ENCODE results near the gene DQX1. TPM values are rescaled to one million over a fixed set of nuclear protein-coding genes. Genes with fewer than 3 reads are reported as not detected.

The DQX1 gene
- total and polyA plus RNA-seq, 2 of the 4 experiments (the other 2 are of a cell fraction): 0.07 TPM; not detected in 1

GRCh38 chr2:74548285-74548899, 22.4 kb upstream of the DQX1 start:
- H2AK9ac ChIP-seq (replicated peaks; ENCODE audit: low read depth, low read length, poor library complexity): no peak overlapping the region
- H2BK5ac ChIP-seq (ENCODE audit: low read depth, low read length, poor library complexity, severe bottlenecking): no peak overlapping the region
- CTCF ChIA-PET: interaction anchor here (1.5 kb wide), 1 partner anchor 65 kb away, joined by 3 read pairs; the partner anchor contains the start of genes CCDC142 and TTC31
- POLR2A ChIA-PET (ENCODE audit: unreplicated experiment): no interaction called here
- H4K5ac ChIP-seq (ENCODE audit: low read depth, low read length): peak overlapping the region; percentile 36; the same call in 1 of the 2 replicates
- H2BK20ac ChIP-seq (ENCODE audit: low read depth, low read length): no peak overlapping the region
- H3K4me2 ChIP-seq (ENCODE audit: low read depth, low read length): peak overlapping the region; percentile 78
- H4K20me1 ChIP-seq (ENCODE audit: insufficient read depth, low read length): no peaks in the 10 kb centered on the region; the same call in 1 of the 2 replicates
- intact Hi-C loops (cut with micrococcal nuclease): no loop called here
- dilution Hi-C loops (cut with HindIII; ENCODE audit: low sequenced_read_pairs, unreplicated experiment): no loop called here
- H3K14ac ChIP-seq (replicated peaks; ENCODE audit: low read depth, low read length): 0 out of 2 replicates have a peak overlapping the region, but pooled peaks have one; percentile 24
- H3K4ac ChIP-seq (ENCODE audit: low read depth, low read length): peak overlapping the region; percentile 34
- H4K8ac ChIP-seq (ENCODE audit: low read depth in 2 of 2, low read length in 2 of 2): peak overlapping the region; percentile 53 to 54; a peak in 2 of 4 replicates
- peak overlapping the region; percentile 44; the same call in 1 of the 2 replicates for H3K9ac ChIP-seq (ENCODE audit: low read depth, low read length)
- H3K9me3 ChIP-seq (ENCODE audit: control insufficient read depth, insufficient read depth, low read length): no peaks in the 10 kb centered on the region
- H3K4me3 ChIP-seq (ENCODE audit: insufficient read depth, low read depth, low read length): peak overlapping the region; percentile 52
- H3K36me3 ChIP-seq (ENCODE audit: control insufficient read depth, insufficient read depth, low read length): peaks cover 13% of the 10 kb centered on the region
- H3K4me1 ChIP-seq (ENCODE audit: control insufficient read depth, insufficient read depth, low read length): peaks cover 20% of the 10 kb centered on the region
- H3K27ac ChIP-seq (ENCODE audit: insufficient read depth, low read length): peak overlapping the region; percentile 9; the same call in 1 of the 2 replicates
- no peaks in the 10 kb centered on the region for H3K27me3 ChIP-seq (ENCODE audit: control insufficient read depth, insufficient read depth, low read length)
- WGBS, 2 experiments (ENCODE audit: extremely low coverage in 2 of 2, insufficient read length in 1 of 2): 42% methylated on average over 3 of the region's 26 CpGs; no CpG with 5 or more reads in 1 of the 2 experiments
- H3K18ac ChIP-seq (ENCODE audit: low read depth, low read length): peak overlapping the region; percentile 17; the same call in 1 of the 2 replicates
- H3K23ac ChIP-seq (ENCODE audit: low read depth, low read length): peak overlapping the region; percentile 48; the same call in 1 of the 2 replicates
- no peak overlapping the region for H3K56ac ChIP-seq (ENCODE audit: extremely low read depth, insufficient read depth, low read length)
- no peak for ATAC-seq (ENCODE audit: low read depth)
- no peak for DNase-seq
- H2BK15ac ChIP-seq (ENCODE audit: low read depth, low read length): no peak overlapping the region
- in situ Hi-C loops (cut with MboI; ENCODE audit: low sequenced_read_pairs): no loop called here
- peak overlapping the region; percentile 7; the same call in 1 of the 2 replicates for H2AK5ac ChIP-seq (ENCODE audit: low read depth, low read length)
- H3K79me1 ChIP-seq (ENCODE audit: low read depth in 1 of 2, low read length in 2 of 2): peaks cover 14 to 44% of the 10 kb centered on the region in 2 experiments
- peak overlapping the region; percentile 37; the same call in 1 of the 2 replicates for H4K91ac ChIP-seq (ENCODE audit: insufficient read depth, low read depth, low read length)
- H3K9me1 ChIP-seq (ENCODE audit: insufficient read depth, low read length): peaks cover 13% of the 10 kb centered on the region; the same call in 1 of the 2 replicates
- H2BK120ac ChIP-seq (ENCODE audit: low read depth, low read length): no peak overlapping the region
- no TSS peak for BruUV-seq (replicated peaks)
- H2AFZ ChIP-seq (replicated peaks; ENCODE audit: low read length, poor library complexity): peak overlapping the region; percentile 94
- TF ChIP-seq MAFK (IDR thresholded peaks at IDR 0.05; ENCODE audit: low read depth, low read length) (no peak), RCOR1 (IDR thresholded peaks at IDR 0.05; ENCODE audit: insufficient replicate concordance, low read length) (no peak), RFX5 (IDR thresholded peaks at IDR 0.05; ENCODE audit: low read depth, low read length) (no peak), CHD1 (IDR thresholded peaks at IDR 0.05; ENCODE audit: low read depth, low read length) (no peak), BHLHE40 (IDR thresholded peaks at IDR 0.05; ENCODE audit: low read depth, low read length) (no peak), POLR2A (IDR thresholded peaks at IDR 0.05; ENCODE audit: low read depth, low read length) (no peak), FOS (IDR thresholded peaks at IDR 0.05; ENCODE audit: low read depth, low read length) (no peak), SMC3 (IDR thresholded peaks at IDR 0.05; ENCODE audit: low read depth, low read length) (no peak), CTCF (conservative IDR thresholded peaks at IDR 0.05; ENCODE audit: low read depth, low read length) (no peak), MXI1 (IDR thresholded peaks at IDR 0.05; ENCODE audit: borderline replicate concordance, low read depth, low read length) (no peak), MAZ (IDR thresholded peaks at IDR 0.05; ENCODE audit: borderline replicate concordance, low read depth, low read length) (no peak), NFE2L2 (IDR thresholded peaks at IDR 0.05; ENCODE audit: low read depth, low read length) (no peak), CEBPB (IDR thresholded peaks at IDR 0.05; ENCODE audit: low read depth, low read length) (no peak), RAD21 (IDR thresholded peaks at IDR 0.05; ENCODE audit: low read length) (no peak)
- TF ChIP-seq, protein P1, sequence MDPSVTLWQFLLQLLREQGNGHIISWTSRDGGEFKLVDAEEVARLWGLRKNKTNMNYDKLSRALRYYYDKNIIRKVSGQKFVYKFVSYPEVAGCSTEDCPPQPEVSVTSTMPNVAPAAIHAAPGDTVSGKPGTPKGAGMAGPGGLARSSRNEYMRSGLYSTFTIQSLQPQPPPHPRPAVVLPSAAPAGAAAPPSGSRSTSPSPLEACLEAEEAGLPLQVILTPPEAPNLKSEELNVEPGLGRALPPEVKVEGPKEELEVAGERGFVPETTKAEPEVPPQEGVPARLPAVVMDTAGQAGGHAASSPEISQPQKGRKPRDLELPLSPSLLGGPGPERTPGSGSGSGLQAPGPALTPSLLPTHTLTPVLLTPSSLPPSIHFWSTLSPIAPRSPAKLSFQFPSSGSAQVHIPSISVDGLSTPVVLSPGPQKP (IDR thresholded peaks at IDR 0.05; ENCODE audit: borderline replicate concordance, low read depth, low read length): no peak

All from IMR-90 (cell line).